Activated T-cell treated with anti-CD3 and anti-CD28 coated beads for 1 hour (primary cell): ENCODE data around the gene KCNQ5.

ENCODE experiments used
- DNase-seq: peaks from one replicate; pipeline ENCODE4 v3.0.0-alpha.2; 2020; ENCODE audit warnings: low read depth

The KCNQ5 gene

GRCh38 chr6:72742001-72742673 lies 120.3 kb downstream of the KCNQ5 start:
- no peak for DNase-seq

- DNase-seq: no peak
Observed at GRCh38 chr6:72746276-72746675, 124.4 kb downstream of the KCNQ5 start.

DNA sequence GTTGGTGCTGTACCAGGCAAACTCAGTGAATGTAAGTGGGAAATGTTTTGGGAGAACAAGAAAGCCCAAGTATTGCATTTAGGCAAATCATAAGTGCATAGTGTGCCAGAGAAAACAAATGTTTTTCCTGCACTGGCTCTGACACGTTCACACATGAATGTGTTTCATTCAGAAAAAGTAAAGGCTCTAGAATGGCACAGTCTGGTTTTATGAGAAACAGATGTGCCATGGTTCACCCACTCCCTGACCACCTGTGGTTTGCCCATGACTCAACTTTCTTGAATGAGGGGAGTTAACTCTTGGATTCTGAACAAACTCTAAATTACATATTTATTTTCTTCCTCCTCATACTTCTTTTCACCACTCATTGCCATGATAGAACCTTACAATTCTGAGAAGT lies 126.9 kb downstream of the KCNQ5 start:
- no peak for DNase-seq

DNA sequence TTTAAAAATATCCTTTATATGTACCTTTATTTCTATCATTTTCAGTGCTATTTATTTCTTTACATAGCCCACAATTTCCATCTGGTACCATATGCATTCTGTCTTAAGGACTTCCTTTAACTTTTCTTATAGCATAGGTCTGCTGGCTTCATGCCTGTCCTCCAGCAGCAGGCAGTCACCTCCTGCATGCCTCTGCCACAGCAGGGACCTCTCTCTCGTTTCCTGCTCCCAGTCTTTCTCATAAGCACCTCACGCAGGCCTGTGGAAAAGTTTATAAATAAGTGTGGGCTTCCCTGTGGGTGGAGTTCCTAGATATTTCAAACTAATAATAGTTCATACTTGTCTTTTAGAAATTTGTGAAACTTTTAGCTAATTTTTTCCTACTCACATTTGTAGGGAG lies 133.9 kb downstream of the KCNQ5 start:
- DNase-seq: no peak

GRCh38 chr6:72757048-72757447 lies 135.2 kb downstream of the KCNQ5 start:
- no peak for DNase-seq

- no peak for DNase-seq
Observed at GRCh38 chr6:72757926-72758325, 136.1 kb downstream of the KCNQ5 start.

DNA sequence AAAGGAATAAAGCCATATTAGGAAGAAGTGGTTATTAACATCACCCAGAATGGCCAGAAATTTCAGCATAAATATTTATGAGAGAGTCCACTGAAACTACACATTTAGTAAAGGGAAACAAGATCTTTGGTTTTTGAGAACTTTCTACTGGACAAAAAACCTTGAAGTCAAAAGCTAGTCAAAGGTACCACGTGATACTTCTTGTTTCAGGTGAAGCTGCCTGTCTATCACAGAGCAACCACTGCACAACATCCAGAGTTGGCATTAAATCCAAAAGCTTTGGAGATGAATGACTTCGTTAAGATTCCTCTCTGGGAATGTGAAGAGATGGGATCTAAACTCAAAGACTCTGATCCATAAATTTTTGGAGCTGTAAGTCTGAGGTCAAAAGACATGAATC lies 137.0 kb downstream of the KCNQ5 start:
- no peak for DNase-seq

DNA sequence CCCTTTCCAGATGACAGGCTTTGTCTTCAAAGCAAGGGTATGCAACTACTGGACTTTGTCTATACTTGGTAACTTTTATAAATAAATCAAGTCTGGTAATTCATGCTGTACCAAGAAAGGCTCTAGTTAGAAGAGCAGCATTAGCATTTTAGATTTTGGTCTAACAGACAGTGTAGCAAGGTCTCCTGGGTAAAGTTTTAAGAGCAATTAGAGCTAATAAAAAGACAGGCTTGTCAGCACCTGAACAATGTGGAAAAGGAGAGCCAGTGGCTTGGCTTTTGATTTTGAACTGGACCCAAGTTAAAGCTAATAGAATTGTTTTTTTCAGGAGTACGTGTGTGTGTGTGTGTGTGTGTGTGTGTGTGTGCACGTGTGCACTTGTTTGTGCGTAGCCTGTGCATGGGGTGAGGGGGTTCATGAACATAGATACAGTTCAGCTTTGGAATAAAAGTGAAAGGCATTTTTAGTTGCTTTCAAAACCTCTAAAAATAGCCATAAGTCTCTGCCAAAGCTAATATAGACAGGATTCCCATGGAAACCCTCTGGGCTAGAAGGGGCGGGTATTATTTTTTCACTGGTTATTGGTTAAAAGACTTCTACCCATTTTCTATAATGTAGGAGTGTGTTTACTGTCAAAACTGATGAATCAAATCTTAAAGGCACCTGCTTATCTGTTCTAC lies 138.4 kb downstream of the KCNQ5 start:
- DNase-seq: no peak

DNA sequence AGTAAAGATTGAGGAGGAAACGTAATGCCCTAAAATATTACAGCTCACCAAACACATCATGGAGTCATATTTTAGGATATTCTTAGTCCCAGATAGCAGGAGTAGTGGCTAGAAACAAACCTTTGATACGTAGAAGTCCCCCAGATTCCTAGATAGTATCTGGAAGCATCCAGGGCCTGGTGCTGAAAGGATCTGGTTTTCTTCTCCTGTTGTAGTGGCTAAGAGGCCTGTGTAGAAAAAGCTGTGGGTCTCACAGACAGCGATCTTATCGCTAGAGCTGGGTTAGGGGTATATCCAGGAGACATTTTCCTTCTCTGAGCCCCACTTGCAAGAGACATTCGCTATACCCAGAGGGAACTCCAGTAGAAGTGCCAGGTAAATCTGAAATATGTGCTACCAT lies 139.9 kb downstream of the KCNQ5 start:
- no peak for DNase-seq

- no peak for DNase-seq
Observed at GRCh38 chr6:72769459-72770125, 147.7 kb downstream of the KCNQ5 start.

- no peak for DNase-seq
Observed at GRCh38 chr6:72770959-72771358, 149.1 kb downstream of the KCNQ5 start.

DNA sequence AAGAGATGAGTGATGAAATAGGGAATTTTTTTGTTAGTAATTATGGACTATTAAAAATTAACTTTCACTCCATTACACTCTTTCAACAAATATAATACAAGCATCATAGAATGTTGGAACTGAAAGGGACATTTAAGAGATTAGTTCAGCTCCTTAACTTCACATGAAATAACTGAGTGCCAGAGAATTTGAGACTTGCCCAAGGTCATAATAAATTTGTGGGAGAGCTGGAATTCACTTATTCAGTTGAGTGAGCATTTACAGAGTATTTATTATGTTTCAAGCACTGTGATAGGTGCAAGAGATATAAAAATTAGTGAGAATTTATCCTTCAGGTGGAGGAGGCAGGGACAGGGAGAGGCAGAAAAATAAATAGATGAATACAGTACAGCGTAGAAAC lies 154.6 kb downstream of the KCNQ5 start:
- no peak for DNase-seq

GRCh38 chr6:72781624-72782023 lies 159.8 kb downstream of the KCNQ5 start:
- no peak for DNase-seq

- DNase-seq: no peak
Observed at GRCh38 chr6:72783035-72783434, 161.2 kb downstream of the KCNQ5 start.

DNA sequence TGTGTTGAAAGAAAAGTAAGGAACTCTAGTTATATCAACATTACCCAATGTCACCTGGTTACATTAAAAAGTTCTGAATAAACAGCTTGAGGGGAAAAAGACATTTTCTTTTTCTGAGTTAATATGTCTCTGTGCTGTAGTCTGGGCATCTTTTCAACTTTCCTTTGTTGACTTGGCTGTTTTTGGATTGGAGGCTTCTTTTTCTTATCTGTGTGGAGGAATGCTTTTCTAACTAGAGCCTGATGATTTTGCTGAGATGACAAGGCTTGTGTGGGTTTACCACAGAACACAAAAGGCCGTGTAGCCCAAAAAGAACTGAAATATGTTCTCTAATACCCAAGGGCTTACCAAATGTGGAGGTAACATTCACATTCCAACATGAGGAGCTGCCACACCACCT lies 161.8 kb downstream of the KCNQ5 start:
- no peak for DNase-seq

DNA sequence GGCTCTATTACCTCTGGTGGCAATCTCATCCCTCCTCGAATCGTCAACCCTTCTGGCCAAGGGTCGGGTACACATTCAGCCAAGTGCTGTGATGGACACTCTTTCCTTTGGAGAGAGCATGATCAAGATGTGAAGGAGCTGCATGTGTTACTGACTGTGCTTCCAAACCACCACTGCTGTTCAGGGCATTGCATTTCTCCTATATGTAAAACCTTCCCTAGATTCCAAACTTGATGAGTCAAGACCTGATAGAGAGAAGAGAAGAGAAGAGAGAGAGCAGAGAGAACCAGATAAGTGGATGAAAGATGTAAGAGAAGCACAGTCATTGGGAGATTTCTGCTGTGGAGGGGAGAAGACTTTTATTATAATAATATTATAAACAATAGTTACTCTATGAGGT lies 162.2 kb downstream of the KCNQ5 start:
- DNase-seq: no peak

DNA sequence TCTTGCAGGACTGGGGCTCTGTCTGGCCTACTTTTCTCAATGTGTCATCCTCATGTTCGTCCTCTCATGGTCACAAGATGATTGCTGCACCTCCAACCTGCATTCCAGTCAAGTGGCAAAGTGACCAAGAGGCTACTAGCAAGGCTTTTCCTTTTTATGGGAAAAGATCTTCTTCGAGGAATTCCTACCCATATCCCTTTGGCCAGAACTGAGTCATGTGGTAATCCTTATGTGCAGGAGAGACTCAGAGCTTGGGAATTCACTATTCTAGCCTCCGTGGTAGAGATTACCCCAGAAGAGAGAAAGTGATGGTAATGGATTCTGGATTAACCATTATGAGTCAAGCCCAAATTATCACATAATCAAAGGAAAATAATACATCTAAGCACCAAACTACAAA lies 162.7 kb downstream of the KCNQ5 start:
- no peak for DNase-seq

DNA sequence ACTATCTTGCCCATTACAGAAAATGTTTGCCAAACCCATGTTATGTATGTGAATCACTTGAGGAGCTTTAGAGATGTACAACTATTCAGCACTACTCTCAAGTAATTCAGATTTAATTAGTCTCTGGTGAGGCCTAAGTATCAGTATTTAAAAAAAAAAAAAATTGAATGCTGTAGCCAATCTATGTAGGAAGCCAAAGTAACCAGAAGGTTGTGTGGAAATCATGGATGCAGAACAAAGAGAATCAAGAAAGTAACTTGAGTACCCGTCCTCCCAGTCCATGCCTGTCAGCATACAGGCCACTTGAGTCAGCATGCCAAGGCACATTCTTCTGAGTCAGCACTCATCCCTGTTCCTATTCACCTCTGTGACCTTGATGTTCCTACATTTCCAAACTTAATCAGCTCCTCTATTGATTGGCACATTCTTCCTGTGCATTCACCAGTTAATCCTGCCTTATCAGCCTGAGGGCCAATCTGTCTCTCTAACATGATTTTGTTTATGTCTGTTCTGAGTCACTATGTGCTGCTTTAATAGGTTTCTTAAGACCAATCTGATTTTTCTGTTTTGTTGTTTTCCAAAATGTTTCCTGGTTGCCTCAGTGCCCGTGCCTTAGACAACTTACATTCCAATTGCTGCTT lies 165.6 kb downstream of the KCNQ5 start:
- DNase-seq: no peak

GRCh38 chr6:72788188-72788587 lies 166.3 kb downstream of the KCNQ5 start:
- no peak for DNase-seq

DNA sequence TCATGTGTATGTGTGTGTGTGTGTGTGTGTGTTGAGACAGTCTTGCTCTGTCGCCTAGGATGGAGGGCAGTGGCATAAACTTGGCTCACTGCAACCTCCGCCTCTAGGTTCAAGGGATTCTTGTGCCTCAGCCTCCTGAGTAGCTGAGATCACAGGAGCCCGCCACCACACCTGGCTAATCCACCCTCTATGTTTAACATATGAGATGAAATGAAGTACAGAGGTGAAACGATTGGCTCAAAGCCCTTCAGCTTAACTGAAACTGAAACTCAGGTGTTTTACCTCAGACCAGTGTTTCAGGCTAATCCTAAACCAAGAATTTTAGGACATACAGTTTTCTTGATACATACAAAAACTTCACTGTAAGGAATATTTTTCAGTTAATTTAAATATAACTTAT lies 167.3 kb downstream of the KCNQ5 start:
- DNase-seq: no peak

- DNase-seq: no peak
Observed at GRCh38 chr6:72792692-72793091, 170.8 kb downstream of the KCNQ5 start.

DNA sequence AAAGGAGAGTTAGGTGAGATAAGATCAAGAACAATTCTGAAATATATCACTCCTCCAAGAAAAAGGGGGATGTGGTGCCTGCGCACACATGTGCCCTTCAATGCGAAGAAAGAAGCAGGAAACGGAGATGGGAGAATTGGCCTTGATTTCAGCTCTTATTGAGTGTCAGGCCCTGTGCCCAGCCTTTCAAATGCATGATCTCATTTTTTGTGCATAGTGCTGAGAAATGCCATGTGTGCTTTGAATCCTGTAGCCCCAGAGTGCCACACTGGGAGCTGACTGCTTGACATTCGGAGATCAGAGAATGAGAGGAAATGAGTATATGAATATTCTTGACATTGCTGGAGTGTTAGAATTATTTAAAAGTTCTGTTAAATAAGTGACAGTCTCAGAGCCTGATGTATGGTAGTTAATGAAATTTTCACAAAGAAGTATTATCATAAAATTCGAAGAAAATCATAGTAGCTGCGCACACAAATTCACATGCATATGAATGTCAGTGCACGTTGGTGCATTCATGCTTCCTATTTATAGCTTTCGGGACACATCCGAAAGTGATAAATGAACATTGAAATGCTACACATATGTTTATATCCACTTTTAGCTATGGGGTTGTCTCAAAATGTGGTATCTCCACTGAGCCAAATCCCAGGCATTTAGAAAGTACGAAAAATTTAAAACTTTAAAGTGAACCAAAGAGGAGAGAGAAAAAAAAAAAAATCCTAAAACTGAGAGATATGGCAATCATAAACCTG lies 172.0 kb downstream of the KCNQ5 start:
- no peak for DNase-seq
